Activated CD4-positive, CD25-positive, alpha-beta regulatory T cell treated with anti-CD3 and anti-CD28 coated beads, Interleukin-2, amount 50 U/mL, for 16 hours (primary cell): ENCODE results near the gene ABHD14A.

Source experiments
- DNase-seq: peaks from one replicate; pipeline ENCODE4 v3.0.0-alpha.2; 2020; ENCODE audit warnings: low read depth, low spot score

ABHD14A gene

DNA sequence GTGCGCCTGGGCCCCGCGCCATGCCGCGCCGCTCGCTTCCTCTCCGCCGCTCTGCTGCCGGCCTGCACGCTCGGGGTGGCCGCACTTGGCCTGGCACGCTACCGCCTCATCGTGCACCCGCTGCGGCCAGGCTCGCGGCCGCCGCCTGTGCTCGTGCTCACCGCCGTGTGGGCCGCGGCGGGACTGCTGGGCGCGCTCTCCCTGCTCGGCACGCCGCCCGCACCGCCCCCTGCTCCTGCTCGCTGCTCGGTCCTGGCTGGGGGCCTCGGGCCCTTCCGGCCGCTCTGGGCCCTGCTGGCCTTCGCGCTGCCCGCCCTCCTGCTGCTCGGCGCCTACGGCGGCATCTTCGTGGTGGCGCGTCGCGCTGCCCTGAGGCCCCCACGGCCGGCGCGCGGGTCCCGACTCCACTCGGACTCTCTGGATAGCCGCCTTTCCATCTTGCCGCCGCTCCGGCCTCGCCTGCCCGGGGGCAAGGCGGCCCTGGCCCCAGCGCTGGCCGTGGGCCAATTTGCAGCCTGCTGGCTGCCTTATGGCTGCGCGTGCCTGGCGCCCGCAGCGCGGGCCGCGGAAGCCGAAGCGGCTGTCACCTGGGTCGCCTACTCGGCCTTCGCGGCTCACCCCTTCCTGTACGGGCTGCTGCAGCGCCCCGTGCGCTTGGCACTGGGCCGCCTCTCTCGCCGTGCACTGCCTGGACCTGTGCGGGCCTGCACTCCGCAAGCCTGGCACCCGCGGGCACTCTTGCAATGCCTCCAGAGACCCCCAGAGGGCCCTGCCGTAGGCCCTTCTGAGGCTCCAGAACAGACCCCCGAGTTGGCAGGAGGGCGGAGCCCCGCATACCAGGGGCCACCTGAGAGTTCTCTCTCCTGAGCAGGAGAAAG, 18.7 kb upstream of the ABHD14A start:
- no peak for DNase-seq

DNA sequence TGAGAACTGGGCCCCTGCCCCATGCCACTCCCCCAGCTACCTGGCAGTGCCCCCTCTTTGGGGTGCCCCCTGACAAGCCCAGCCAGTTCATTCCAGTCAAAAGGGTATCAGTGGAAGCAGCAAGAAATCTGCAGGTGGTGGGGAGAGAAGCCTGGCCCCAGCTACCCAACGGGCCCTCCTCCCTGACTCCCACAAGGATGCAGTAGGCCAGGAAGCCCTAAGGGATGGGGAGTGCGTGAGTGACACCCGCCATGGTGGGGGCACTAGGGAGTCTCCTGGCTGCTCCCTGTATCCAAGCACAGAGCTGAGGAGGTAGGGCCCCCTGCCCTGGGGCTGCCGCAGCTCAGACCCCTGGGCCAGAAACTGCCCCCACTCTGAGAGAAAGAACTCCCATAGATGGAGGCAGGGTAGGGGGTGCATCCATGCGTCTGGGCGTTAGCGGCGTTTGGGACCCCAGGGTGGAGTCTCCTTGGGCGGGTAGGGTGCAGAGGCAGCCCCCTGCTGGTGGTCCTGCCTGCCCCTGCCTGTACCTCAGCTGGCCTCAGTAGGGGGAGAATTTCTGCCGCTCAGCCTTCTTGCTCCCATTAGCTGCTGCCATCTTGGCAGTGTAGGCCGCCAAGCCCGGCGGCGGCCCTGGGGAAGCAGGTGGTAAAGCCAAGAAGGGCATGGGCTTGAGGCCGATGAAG, 17.2 kb upstream of the ABHD14A start:
- no peak for DNase-seq

DNA sequence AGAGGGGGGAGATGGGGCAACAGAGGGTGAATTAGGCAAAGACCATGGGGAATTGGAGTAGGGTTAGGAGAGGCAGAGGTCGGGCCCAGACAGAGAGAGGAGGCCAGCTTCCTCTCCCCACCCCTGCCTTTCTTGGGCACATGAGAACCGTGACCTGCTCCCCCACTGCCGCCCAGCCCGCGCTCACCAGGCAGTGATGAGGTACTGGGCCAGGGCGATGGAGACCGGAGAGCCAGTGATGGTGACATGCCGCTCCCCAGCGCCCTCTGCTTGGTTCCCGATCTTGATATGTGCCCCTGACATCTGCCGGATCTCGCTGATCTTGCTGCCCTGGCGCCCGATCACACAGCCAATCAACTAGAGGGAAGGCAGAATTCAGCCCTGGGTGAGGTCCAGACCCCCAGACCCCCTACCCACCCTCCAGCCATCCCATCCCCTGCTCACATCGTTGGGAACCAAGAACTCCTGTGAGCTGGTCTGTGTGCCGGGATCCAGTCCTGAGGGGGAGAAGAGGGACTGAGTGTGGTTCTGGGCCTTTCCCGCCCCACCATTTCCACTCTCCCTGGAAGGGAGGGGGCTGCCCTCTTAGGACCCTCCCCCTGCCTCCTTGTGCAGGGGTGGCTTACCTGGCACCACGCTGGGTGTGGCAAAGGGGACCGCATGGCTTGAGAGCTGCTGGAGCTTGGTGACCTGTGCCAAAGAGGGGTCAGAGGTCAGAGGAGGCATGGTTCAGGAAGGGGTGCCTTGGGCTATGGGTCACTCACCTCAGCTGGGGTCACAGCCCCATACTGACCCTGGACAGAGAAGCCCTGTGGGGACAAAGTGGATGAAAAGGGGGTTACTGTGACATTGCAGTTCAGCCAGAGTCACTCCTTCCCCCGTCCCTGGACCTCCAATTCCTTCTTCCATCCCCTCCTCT, 16.0 kb upstream of the ABHD14A start:
- DNase-seq, result no peak

- no peak for DNase-seq
Measured at GRCh38 chr3:51959651-51960050, 15.2 kb upstream of the ABHD14A start.

GRCh38 chr3:51960386-51960785, 14.5 kb upstream of the ABHD14A start:
- no peak for DNase-seq

- DNase-seq, result no peak
Measured at GRCh38 chr3:51961011-51961410, 13.9 kb upstream of the ABHD14A start.

GRCh38 chr3:51961602-51962569, 13.0 kb upstream of the ABHD14A start:
- DNase-seq, result no peak

- DNase-seq, result no peak
Measured at GRCh38 chr3:51962854-51963530, 11.9 kb upstream of the ABHD14A start.

- DNase-seq, result no peak
Measured at GRCh38 chr3:51963951-51964451, 10.9 kb upstream of the ABHD14A start.

DNA sequence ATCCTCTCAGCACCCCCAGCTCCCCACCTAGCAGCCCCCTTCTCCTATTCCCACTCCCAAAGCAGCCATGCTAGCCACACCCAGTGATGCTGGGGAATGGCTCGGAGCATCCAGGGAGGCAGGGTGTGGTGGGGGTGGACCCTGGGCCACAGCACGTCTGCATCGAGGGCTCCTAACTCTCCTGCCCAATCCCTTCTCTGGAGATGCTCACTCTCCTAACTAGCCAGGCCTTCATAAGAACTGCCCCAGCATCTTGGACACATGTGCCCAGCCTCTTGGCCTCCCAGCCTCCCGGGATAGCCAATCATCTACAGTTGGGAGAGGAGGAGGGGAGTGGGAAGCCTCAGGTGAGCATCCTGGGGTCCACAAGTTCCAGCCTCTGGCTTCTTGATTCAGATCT, 10.3 kb upstream of the ABHD14A start:
- DNase-seq, result no peak

- DNase-seq, result no peak
Measured at GRCh38 chr3:51966016-51966415, 8.8 kb upstream of the ABHD14A start.

GRCh38 chr3:51966486-51966885, 8.4 kb upstream of the ABHD14A start:
- no peak for DNase-seq

DNA sequence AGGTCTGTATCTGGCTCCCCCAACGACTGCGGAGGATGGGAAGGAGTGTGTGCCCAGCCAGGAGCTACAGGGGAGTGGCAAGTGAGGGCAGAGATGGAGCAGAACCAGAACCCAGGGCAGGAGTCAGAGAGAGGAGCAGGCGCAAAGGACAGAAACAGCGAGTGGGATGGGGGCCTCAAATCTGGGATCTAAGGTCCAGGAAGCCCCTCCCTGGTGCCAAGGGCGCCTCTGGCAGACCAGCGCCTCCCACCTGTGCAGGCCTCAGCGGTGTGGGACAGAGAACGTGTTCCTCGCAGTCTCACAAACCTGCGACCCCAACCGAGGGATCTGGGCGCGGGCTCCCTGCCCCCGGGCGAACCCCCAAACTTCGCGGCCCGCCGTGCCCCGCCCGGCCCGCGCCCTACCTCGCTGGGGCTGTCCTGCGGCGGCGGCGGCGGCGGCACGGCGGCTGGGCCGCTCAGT, 7.9 kb upstream of the ABHD14A start:
- no peak for DNase-seq

DNA sequence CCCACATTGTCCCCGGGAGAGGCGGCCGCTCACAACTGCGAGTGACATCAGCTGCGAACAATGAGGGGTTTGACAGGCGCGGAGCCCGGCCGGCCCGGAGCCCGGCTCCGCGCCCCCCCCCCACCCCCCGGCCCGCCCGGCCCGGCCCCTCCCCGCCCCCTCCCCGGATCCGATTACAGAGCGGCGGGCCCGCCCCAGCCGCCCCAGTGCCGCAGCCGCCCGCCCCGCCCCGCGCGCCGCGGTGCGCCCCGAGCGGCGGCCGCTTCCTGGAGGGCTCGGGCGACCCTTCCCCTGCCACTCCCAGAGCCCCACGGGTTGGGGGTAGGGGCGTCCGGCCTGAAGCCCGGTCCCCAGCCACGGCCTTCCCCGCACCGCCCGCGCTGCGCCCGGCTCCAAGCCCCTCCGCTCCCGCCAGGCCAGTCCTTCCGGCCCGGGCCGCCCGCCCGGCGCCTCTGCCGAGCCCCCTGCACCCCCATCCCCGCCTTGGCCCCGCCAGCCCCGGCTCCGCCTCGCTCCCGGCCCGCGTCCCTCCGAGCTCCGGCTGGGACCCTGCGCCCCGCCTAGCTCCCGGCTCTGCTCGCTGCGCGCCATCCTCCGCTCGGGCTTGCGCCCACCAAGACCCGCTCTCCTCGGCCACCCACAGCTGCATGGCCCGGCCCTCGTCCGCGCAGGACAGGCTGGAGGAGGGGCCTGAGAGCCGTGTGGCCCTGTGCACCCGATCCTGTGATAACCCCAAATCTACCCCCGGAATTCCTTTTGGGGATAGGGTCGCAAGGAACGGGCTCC, 7.3 kb upstream of the ABHD14A start, which contains the start of gene PCBP4:
Gene PCBP4 (minus strand): TSS at position 71 of the 786 bp plus-strand sequence. CDS start 6,214 bp downstream, outside the sequence.
- no peak for DNase-seq

DNA sequence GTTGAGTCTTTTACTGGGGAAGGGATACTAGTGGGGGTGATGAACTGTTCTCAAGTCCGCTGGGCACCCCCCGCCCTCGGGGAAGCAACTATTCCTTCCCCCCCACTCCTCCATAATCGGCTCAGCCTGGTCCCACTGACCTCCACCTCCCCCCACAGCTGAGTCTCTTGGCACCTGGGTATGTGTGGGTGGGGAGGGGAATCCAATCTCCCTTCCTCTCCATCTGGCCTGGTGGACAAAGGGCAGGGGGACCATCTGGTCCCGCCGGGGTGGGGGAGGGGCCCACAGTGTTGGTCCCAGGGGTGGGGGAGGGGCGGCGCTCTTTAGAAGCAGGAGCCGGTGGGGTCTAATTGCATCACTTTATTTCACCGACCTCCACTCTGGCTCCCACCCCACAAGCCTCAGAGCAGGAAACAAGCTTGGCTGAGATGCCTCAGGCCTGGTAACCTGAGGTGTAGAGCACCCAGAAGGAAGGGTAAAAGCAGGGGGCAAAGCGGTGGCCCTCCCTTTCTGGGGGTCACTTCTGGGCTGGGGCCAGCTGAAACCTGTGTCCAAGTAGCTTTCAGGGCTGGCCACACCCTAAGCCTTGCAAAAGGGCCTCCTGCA, 6.6 kb upstream of the ABHD14A start:
- no peak for DNase-seq

- DNase-seq, result no peak
Measured at GRCh38 chr3:51968883-51969678, 5.8 kb upstream of the ABHD14A start.

DNA sequence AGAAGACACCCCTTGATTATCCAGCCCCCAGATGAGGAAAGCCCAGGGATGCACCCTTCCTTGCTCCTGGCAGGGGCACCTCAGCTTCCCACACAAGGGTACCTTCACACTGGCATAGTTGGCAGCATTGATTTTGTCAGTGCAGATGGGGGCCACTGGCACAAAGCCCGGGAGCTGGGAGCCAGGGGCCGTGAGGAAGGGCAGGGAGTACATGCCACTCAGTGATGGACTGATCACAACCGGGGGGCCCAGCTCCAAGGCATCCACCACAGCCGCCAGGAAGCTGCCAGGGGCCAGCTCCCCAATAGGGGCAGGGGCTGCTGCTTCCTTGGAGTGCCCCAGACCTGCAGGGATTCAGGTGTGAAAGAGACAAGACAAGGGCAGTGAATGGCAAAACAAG, 5.0 kb upstream of the ABHD14A start:
- no peak for DNase-seq
